B cell (primary cell): ENCODE data around the gene LAMA4. TPM values are rescaled to one million over a fixed set of nuclear protein-coding genes. Genes with fewer than 3 reads are reported as not detected.

ENCODE experiments used
- ATAC-seq: fragments of 200-7000 bp; cut with Tn5 transposase; one replicate; pipeline ENCODE4 v1.10.0; 2021; ENCODE audit warnings: low read depth, mild to moderate bottlenecking, moderate number of reproducible peaks, moderate library complexity
- CTCF ChIA-PET: fragments of 350-600 bp; sonication (Branson Sonifier 250); formaldehyde crosslinking; loops from one replicate; lab custom pipeline; 2021; ENCODE audit warnings: antibody characterized with exemption, inconsistent platforms; lab: Charles Lee
- POLR2A ChIA-PET: fragments of 350-600 bp; sonication (Branson Sonifier 250); formaldehyde crosslinking; loops from one replicate; lab custom pipeline; 2021; ENCODE audit warnings: antibody characterized with exemption; lab: Charles Lee
- DNase-seq: peaks from one replicate; pipeline ENCODE4 v3.0.0; 2013
- H2AFZ ChIP-seq: 2 replicates; pipeline ENCODE4 v1.6.1; 2012; ENCODE audit warnings: mild to moderate bottlenecking, low read depth, low read length; ENCODE audit not compliant: insufficient read depth, poor library complexity, severe bottlenecking
- H3K27ac ChIP-seq, 2 donors: 1 replicate in 1 of 2; 2 replicates in 1 of 2; pipeline ENCODE4 v1.5.1; 2012 to 2013; ENCODE audit warnings: low read length in 2 of 2, mild to moderate bottlenecking in 2 of 2, moderate library complexity in 1 of 2
- H3K27me3 ChIP-seq, 4 experiments: fragments of 200-600 bp in 1 of 4; sonication (generic) in 1 of 4; replicated peaks in 1 of 4; 1 replicate in 2 of 4; 2 replicates in 2 of 4; pipeline versions ENCODE4 v1.6.1 to v1.7.0; 2013 to 2016; ENCODE audit warnings: low read length in 3 of 4, mild to moderate bottlenecking in 2 of 4, mixed read lengths in 1 of 4, moderate library complexity in 1 of 4; ENCODE audit not compliant: insufficient read depth in 4 of 4, control insufficient read depth in 3 of 4; ENCODE audit errors: control extremely low read depth in 1 of 4
- H3K36me3 ChIP-seq, 2 experiments: replicated peaks in 1 of 2; 1 replicate in 1 of 2; 2 replicates in 1 of 2; pipeline versions ENCODE4 v1.6.1 to v1.7.1; 2013; ENCODE audit warnings: low read length in 1 of 2; ENCODE audit not compliant: insufficient read depth in 2 of 2, control insufficient read depth in 1 of 2; ENCODE audit errors: control extremely low read depth in 1 of 2, extremely low read depth in 1 of 2
- H3K4me1 ChIP-seq, 2 donors: fragments of 200-600 bp in 1 of 2; sonication (generic) in 1 of 2; 1 replicate in 1 of 2; 2 replicates in 1 of 2; pipeline versions ENCODE4 v1.5.1 to v1.6.1; 2013 to 2017; ENCODE audit warnings: low read length in 2 of 2; ENCODE audit not compliant: control insufficient read depth in 2 of 2, insufficient read depth in 2 of 2
- H3K4me2 ChIP-seq: replicated peaks from 2 replicates; pipeline ENCODE3; 2012; ENCODE audit warnings: mild to moderate bottlenecking, low read depth, low read length; ENCODE audit not compliant: poor library complexity, severe bottlenecking
- H3K4me3 ChIP-seq, 5 experiments: fragments of 200-600 bp in 1 of 5; sonication (generic) in 1 of 5; 1 replicate in 3 of 5; 2 replicates in 2 of 5; pipeline versions ENCODE4 v1.5.1 to v1.7.0; 2011 to 2016; ENCODE audit warnings: low read length in 4 of 5, mild to moderate bottlenecking in 4 of 5, low read depth in 2 of 5, control low read depth in 1 of 5, moderate library complexity in 1 of 5; ENCODE audit not compliant: insufficient read depth in 1 of 5; ENCODE audit errors: control extremely low read depth in 1 of 5, extremely low read depth in 1 of 5
- H3K79me2 ChIP-seq: fragments of 200-600 bp; sonication (generic); one replicate; pipeline ENCODE4 v1.6.0; 2016; ENCODE audit warnings: low read length; ENCODE audit not compliant: control insufficient read depth, insufficient read depth
- H3K9ac ChIP-seq: fragments of 200-600 bp; sonication (generic); 2 replicates; pipeline ENCODE4 v1.6.1; 2017; ENCODE audit warnings: mild to moderate bottlenecking, low read length, moderate library complexity
- H3K9me3 ChIP-seq, 3 donors: one replicate each; pipeline versions ENCODE4 v1.6.1 to v1.7.1; 2013; ENCODE audit warnings: low read length in 2 of 3; ENCODE audit not compliant: control insufficient read depth in 2 of 3, insufficient read depth in 1 of 3; ENCODE audit errors: control extremely low read depth in 1 of 3
- H4K20me1 ChIP-seq: 2 replicates; pipeline ENCODE4 v1.6.0; 2012; ENCODE audit warnings: mild to moderate bottlenecking, low read length; ENCODE audit not compliant: insufficient read depth, control insufficient read depth, poor library complexity, severe bottlenecking
- H3K27ac Mint-ChIP-seq: one replicate; pipeline ENCODE4 v1.8.0; 2021; ENCODE audit warnings: mixed read lengths
- H3K27me3 Mint-ChIP-seq: one replicate; pipeline ENCODE4 v1.8.0; 2021; ENCODE audit warnings: mixed read lengths
- H3K4me1 Mint-ChIP-seq: one replicate; pipeline ENCODE4 v1.8.0; 2021; ENCODE audit warnings: mixed read lengths
- H3K4me3 Mint-ChIP-seq: one replicate; pipeline ENCODE4 v1.8.0; 2021; ENCODE audit warnings: mixed read lengths
- H3K9me3 Mint-ChIP-seq: one replicate; pipeline ENCODE4 v1.8.0; 2022; ENCODE audit warnings: mixed read lengths; ENCODE audit not compliant: insufficient read depth
- EZH2 ChIP-seq: IDR thresholded peaks from 2 replicates; pipeline ENCODE4 v1.6.1; 2012; ENCODE audit warnings: borderline replicate concordance, low read depth, mild to moderate bottlenecking, moderate library complexity, low read length; ENCODE audit not compliant: insufficient read depth, poor library complexity, severe bottlenecking
- WGBS: methylation state at CpG from one replicate; pipeline ENCODE4 v1.1.5; 2013; ENCODE audit warnings: missing lambda C conversion rate; ENCODE audit not compliant: insufficient coverage; 5-methylcytosine and 5-hydroxymethylcytosine counted together
- intact Hi-C: fragments of 100-400 bp; cut with micrococcal nuclease; formaldehyde crosslinking; loops from one replicate; pipeline ENCODE4 v1.10.0; 2022
- polyA plus RNA-seq: library from polyadenylated mRNA; depleted of rRNA; stranded (reverse); fragments of >200 nt; gene quantifications from 2 replicates; pipeline ENCODE4 v1.2.3, GENCODE V29; 2012
- total RNA-seq, 2 donors: library from RNA; stranded (reverse); fragments of 120-200 nt in 1 of 2; gene quantifications; 1 replicate in 1 of 2; 2 replicates in 1 of 2; pipeline versions ENCODE4 v1.2.3 to v1.2.4, GENCODE V29; 2013 to 2022
- TF ChIP-seq, protein P1 (sequence below): fragments of 200-600 bp; IDR thresholded peaks from one replicate; pipeline ENCODE4 v1.8.0; 2022; ENCODE audit warnings: antibody characterized with exemption, mild to moderate bottlenecking

Gene LAMA4
- total and polyA plus RNA-seq, 2 donors (not counting 1 experiment from before 2014, with no cell fraction given) = not detected

DNA sequence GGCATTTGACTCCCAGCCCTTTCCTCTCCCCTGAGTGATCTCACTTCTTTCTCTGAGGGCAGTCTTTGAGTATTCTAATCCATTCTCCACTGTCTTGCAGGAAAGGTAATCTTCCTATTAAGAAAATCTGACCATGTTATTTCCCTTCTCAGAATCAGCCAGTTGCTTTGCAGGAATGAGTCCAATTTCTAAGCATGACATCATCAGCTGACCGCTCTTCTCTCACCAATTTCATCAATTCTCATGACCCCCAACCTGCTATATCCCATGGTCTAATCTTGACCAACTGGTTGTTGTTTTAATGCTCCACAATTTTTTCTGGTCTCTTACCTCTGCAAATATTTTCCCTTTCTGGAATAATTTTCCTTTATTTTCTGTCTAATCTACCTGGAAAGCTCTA lies 93.6 kb downstream of the LAMA4 start:
- TF ChIP-seq, protein P1, sequence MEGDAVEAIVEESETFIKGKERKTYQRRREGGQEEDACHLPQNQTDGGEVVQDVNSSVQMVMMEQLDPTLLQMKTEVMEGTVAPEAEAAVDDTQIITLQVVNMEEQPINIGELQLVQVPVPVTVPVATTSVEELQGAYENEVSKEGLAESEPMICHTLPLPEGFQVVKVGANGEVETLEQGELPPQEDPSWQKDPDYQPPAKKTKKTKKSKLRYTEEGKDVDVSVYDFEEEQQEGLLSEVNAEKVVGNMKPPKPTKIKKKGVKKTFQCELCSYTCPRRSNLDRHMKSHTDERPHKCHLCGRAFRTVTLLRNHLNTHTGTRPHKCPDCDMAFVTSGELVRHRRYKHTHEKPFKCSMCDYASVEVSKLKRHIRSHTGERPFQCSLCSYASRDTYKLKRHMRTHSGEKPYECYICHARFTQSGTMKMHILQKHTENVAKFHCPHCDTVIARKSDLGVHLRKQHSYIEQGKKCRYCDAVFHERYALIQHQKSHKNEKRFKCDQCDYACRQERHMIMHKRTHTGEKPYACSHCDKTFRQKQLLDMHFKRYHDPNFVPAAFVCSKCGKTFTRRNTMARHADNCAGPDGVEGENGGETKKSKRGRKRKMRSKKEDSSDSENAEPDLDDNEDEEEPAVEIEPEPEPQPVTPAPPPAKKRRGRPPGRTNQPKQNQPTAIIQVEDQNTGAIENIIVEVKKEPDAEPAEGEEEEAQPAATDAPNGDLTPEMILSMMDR = no peak
- no peak for TF ChIP-seq EZH2
- H3K27me3 Mint-ChIP-seq = peaks cover 43% of the 10 kb centered on the region
- ChIA-PET CTCF (interaction anchor here (1.0 to 1.6 kb wide), 2 partner anchors 20 to 74 kb away, joined by 4 read pairs; partner anchors contain the start of genes FAM229B and TUBE1), POLR2A (no interaction called here)
- H3K4me3 ChIP-seq = no peak overlapping the region
- H3K9ac ChIP-seq = no peak overlapping the region
- no peak overlapping the region for H3K27ac Mint-ChIP-seq
- H3K4me1 ChIP-seq = peaks cover 9% of the 10 kb centered on the region in 2 donors
- DNase-seq = no peak
- H3K27me3 ChIP-seq = peaks cover 0 to 19% (median 13%) of the 10 kb centered on the region in 4 experiments
- H3K9me3 Mint-ChIP-seq = no peaks in the 10 kb centered on the region
- no peak overlapping the region for H3K4me3 Mint-ChIP-seq
- H3K9me3 ChIP-seq = no peaks in the 10 kb centered on the region
- no peak overlapping the region for H2AFZ ChIP-seq
- H3K4me1 Mint-ChIP-seq = peaks cover 15% of the 10 kb centered on the region
- no peaks in the 10 kb centered on the region for H3K36me3 ChIP-seq
- H3K79me2 ChIP-seq = no peaks in the 10 kb centered on the region
- ATAC-seq = no peak
- WGBS = 89% methylated on average over 1 of the region's 1 CpG
- no peak overlapping the region for H3K27ac ChIP-seq
- intact Hi-C loops = loop anchor here (5.0 kb wide), 1 partner anchor 1148 kb away; no protein-coding TSS in a partner anchor
- H4K20me1 ChIP-seq = no peaks in the 10 kb centered on the region
- H3K4me2 ChIP-seq = no peak overlapping the region

DNA sequence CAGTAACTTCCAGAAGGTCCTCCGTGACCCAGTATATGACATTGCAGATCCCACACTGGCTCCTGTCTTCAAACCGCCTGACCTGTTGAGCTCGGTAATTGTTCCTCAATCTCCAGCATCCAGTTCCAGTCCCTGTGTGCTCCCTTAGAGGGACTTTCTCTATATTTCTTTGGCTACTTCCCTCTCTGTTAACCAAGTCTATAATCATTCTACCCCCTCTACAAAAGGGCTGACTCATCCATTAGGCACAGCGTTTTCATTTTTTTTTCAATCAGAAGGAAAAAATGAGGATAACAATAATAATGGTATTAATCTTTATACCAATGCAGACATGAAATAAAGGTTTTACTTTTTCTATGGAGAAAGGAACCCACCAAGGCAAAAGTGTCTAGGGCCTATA lies 97.7 kb downstream of the LAMA4 start:
- Mint-ChIP-seq H3K27ac (no peak overlapping the region), H3K27me3 (peaks cover 14% of the 10 kb centered on the region)
- no peak overlapping the region for H3K9ac ChIP-seq

More for the DNA sequence above, 97.7 kb downstream of the LAMA4 start:
- Histone ChIP-seq H2AFZ (no peak overlapping the region), H3K4me1 (peaks cover 0 to 5% of the 10 kb centered on the region in 2 donors), H3K4me2 (no peak overlapping the region), H3K27ac (no peak overlapping the region), H3K4me3 (no peak overlapping the region), H3K36me3 (no peaks in the 10 kb centered on the region), H3K9me3 (no peaks in the 10 kb centered on the region), H3K79me2 (no peaks in the 10 kb centered on the region), H4K20me1 (no peaks in the 10 kb centered on the region), H3K27me3 (peaks cover 0 to 5% (median 0%) of the 10 kb centered on the region in 4 experiments)
- no peak for DNase-seq
- WGBS = 96% methylated on average over 3 of the region's 4 CpGs
- H3K4me3 Mint-ChIP-seq = no peak overlapping the region
- no peak for TF ChIP-seq EZH2
- ChIA-PET POLR2A (no interaction called here), CTCF (no interaction called here)
- H3K4me1 Mint-ChIP-seq = peaks cover 10% of the 10 kb centered on the region
- no peak for ATAC-seq
- intact Hi-C loops = no loop called here
- H3K9me3 Mint-ChIP-seq = no peaks in the 10 kb centered on the region
